ENCODE measurements around the gene SEMA4F.
A peak's percentile ranks its signal among the peaks of the same experiment; 100 is the strongest.
"Not testable (repeated sequence)": the region's sequence is repeated elsewhere in the genome, so short reads cannot be mapped to it uniquely, and the experiment has no call there.

The SEMA4F gene

GRCh38 chr2:74653985-74654882, at the start of gene SEMA4F:
Gene SEMA4F (plus strand): TSS chr2:74654247. CDS start chr2:74654377, 130 bp downstream.
- peak within 1 kb of the TSS; percentile 80 for H3K4me3 ChIP-seq (ENCODE audit: low read depth, low read length)
- H3K9me3 ChIP-seq (ENCODE audit: control insufficient read depth, insufficient read depth, low read length) = no peaks in the 10 kb centered on the region
- no peak within 1 kb of the TSS for H3K27ac ChIP-seq (ENCODE audit: low read depth, low read length)
- peaks cover 25% of the 10 kb centered on the region for H3K27me3 ChIP-seq (ENCODE audit: control insufficient read depth, insufficient read depth, low read length)
- no peaks in the 10 kb centered on the region for H3K4me1 ChIP-seq (ENCODE audit: control insufficient read depth, insufficient read depth, low read length)
- no peaks in the 10 kb centered on the region for H3K36me3 ChIP-seq (ENCODE audit: control insufficient read depth, insufficient read depth, low read length)
- H3K9ac ChIP-seq (ENCODE audit: low read depth, low read length) = no peak within 1 kb of the TSS

GRCh38 chr2:74606927-74607326, 47.1 kb upstream of the SEMA4F start:
- H3K4me1 ChIP-seq (ENCODE audit: control insufficient read depth, insufficient read depth, low read length) = no peaks in the 10 kb centered on the region
- no peak overlapping the region for H3K27ac ChIP-seq (ENCODE audit: low read depth, low read length)
- H3K9me3 ChIP-seq (ENCODE audit: control insufficient read depth, insufficient read depth, low read length) = peaks cover 5% of the 10 kb centered on the region; the same call in 1 of the 2 replicates
- no peak overlapping the region for H3K4me3 ChIP-seq (ENCODE audit: low read depth, low read length)
- no peaks in the 10 kb centered on the region for H3K36me3 ChIP-seq (ENCODE audit: control insufficient read depth, insufficient read depth, low read length)
- no peaks in the 10 kb centered on the region for H3K27me3 ChIP-seq (ENCODE audit: control insufficient read depth, insufficient read depth, low read length)
- no peak overlapping the region for H3K9ac ChIP-seq (ENCODE audit: low read depth, low read length)

- Histone ChIP-seq H3K36me3 (ENCODE audit: control insufficient read depth, insufficient read depth, low read length) (no peaks in the 10 kb centered on the region), H3K4me3 (ENCODE audit: low read depth, low read length) (no peak overlapping the region), H3K9me3 (ENCODE audit: control insufficient read depth, insufficient read depth, low read length) (no peaks in the 10 kb centered on the region), H3K27ac (ENCODE audit: low read depth, low read length) (no peak overlapping the region), H3K4me1 (ENCODE audit: control insufficient read depth, insufficient read depth, low read length) (peaks cover 7% of the 10 kb centered on the region; the same call in 1 of the 2 replicates), H3K27me3 (ENCODE audit: control insufficient read depth, insufficient read depth, low read length) (no peaks in the 10 kb centered on the region), H3K9ac (ENCODE audit: low read depth, low read length) (no peak overlapping the region)
Measured at GRCh38 chr2:74617122-74617521, 36.9 kb upstream of the SEMA4F start.

GRCh38 chr2:74618410-74619083, 35.5 kb upstream of the SEMA4F start:
- H3K9ac ChIP-seq (ENCODE audit: low read depth, low read length) = no peak overlapping the region
- H3K36me3 ChIP-seq (ENCODE audit: control insufficient read depth, insufficient read depth, low read length) = no peaks in the 10 kb centered on the region
- peaks cover 7% of the 10 kb centered on the region; the same call in 1 of the 2 replicates for H3K4me1 ChIP-seq (ENCODE audit: control insufficient read depth, insufficient read depth, low read length)
- no peak overlapping the region for H3K27ac ChIP-seq (ENCODE audit: low read depth, low read length)
- H3K9me3 ChIP-seq (ENCODE audit: control insufficient read depth, insufficient read depth, low read length) = no peaks in the 10 kb centered on the region
- H3K4me3 ChIP-seq (ENCODE audit: low read depth, low read length) = no peak overlapping the region
- H3K27me3 ChIP-seq (ENCODE audit: control insufficient read depth, insufficient read depth, low read length) = no peaks in the 10 kb centered on the region

GRCh38 chr2:74619651-74620297, 34.3 kb upstream of the SEMA4F start:
- Histone ChIP-seq H3K9me3 (ENCODE audit: control insufficient read depth, insufficient read depth, low read length) (no peaks in the 10 kb centered on the region), H3K27me3 (ENCODE audit: control insufficient read depth, insufficient read depth, low read length) (no peaks in the 10 kb centered on the region), H3K4me1 (ENCODE audit: control insufficient read depth, insufficient read depth, low read length) (peaks cover 7% of the 10 kb centered on the region; the same call in 1 of the 2 replicates), H3K36me3 (ENCODE audit: control insufficient read depth, insufficient read depth, low read length) (no peaks in the 10 kb centered on the region), H3K9ac (ENCODE audit: low read depth, low read length) (no peak overlapping the region), H3K4me3 (ENCODE audit: low read depth, low read length) (no peak overlapping the region), H3K27ac (ENCODE audit: low read depth, low read length) (no peak overlapping the region)

- peaks cover 7% of the 10 kb centered on the region; the same call in 1 of the 2 replicates for H3K4me1 ChIP-seq (ENCODE audit: control insufficient read depth, insufficient read depth, low read length)
- H3K36me3 ChIP-seq (ENCODE audit: control insufficient read depth, insufficient read depth, low read length) = no peaks in the 10 kb centered on the region
Measured at GRCh38 chr2:74620671-74621070, 33.4 kb upstream of the SEMA4F start.

GRCh38 chr2:74625658-74626425, 28.2 kb upstream of the SEMA4F start:
- no peak overlapping the region for H3K9ac ChIP-seq (ENCODE audit: low read depth, low read length)
- H3K4me3 ChIP-seq (ENCODE audit: low read depth, low read length) = no peak overlapping the region
- no peaks in the 10 kb centered on the region for H3K27me3 ChIP-seq (ENCODE audit: control insufficient read depth, insufficient read depth, low read length)
- no peaks in the 10 kb centered on the region for H3K4me1 ChIP-seq (ENCODE audit: control insufficient read depth, insufficient read depth, low read length)
- H3K9me3 ChIP-seq (ENCODE audit: control insufficient read depth, insufficient read depth, low read length) = no peaks in the 10 kb centered on the region
- no peak overlapping the region for H3K27ac ChIP-seq (ENCODE audit: low read depth, low read length)
- H3K36me3 ChIP-seq (ENCODE audit: control insufficient read depth, insufficient read depth, low read length) = no peaks in the 10 kb centered on the region

More at GRCh38 chr2:74620671-74621070, 33.4 kb upstream of the SEMA4F start:
- no peak overlapping the region for H3K27ac ChIP-seq (ENCODE audit: low read depth, low read length)
- H3K4me3 ChIP-seq (ENCODE audit: low read depth, low read length) = no peak overlapping the region
- H3K9me3 ChIP-seq (ENCODE audit: control insufficient read depth, insufficient read depth, low read length) = no peaks in the 10 kb centered on the region
- no peaks in the 10 kb centered on the region for H3K27me3 ChIP-seq (ENCODE audit: control insufficient read depth, insufficient read depth, low read length)
- no peak overlapping the region for H3K9ac ChIP-seq (ENCODE audit: low read depth, low read length)

GRCh38 chr2:74628538-74629105, 25.4 kb upstream of the SEMA4F start:
- Histone ChIP-seq H3K9me3 (ENCODE audit: control insufficient read depth, insufficient read depth, low read length) (no peaks in the 10 kb centered on the region), H3K36me3 (ENCODE audit: control insufficient read depth, insufficient read depth, low read length) (no peaks in the 10 kb centered on the region), H3K27ac (ENCODE audit: low read depth, low read length) (no peak overlapping the region), H3K4me1 (ENCODE audit: control insufficient read depth, insufficient read depth, low read length) (peaks cover 17% of the 10 kb centered on the region), H3K27me3 (ENCODE audit: control insufficient read depth, insufficient read depth, low read length) (no peaks in the 10 kb centered on the region), H3K9ac (ENCODE audit: low read depth, low read length) (no peak overlapping the region), H3K4me3 (ENCODE audit: low read depth, low read length) (no peak overlapping the region)

GRCh38 chr2:74630454-74630853, 23.6 kb upstream of the SEMA4F start:
- not testable (repeated sequence) for H3K4me3 ChIP-seq (ENCODE audit: low read depth, low read length); H3K27me3 ChIP-seq (ENCODE audit: control insufficient read depth, insufficient read depth, low read length); H3K36me3 ChIP-seq (ENCODE audit: control insufficient read depth, insufficient read depth, low read length); H3K9ac ChIP-seq (ENCODE audit: low read depth, low read length); H3K27ac ChIP-seq (ENCODE audit: low read depth, low read length); H3K9me3 ChIP-seq (ENCODE audit: control insufficient read depth, insufficient read depth, low read length)
- peaks cover 17% of the 10 kb centered on the region for H3K4me1 ChIP-seq (ENCODE audit: control insufficient read depth, insufficient read depth, low read length)

Measured in HUES48 (cell line).